IMR-90 (cell line): ENCODE results near the gene WARS2. TPM values are rescaled to one million over a fixed set of nuclear protein-coding genes. Genes with fewer than 3 reads are reported as not detected.

ENCODE experiments used
- ATAC-seq: fragments of 200-7000 bp; cut with Tn5 transposase; 2 replicates; pipeline ENCODE4 v1.9.1; 2020; ENCODE audit warnings: low read depth, mild to moderate bottlenecking, moderate library complexity
- BruUV-seq: library from RNA; stranded (reverse); fragments of 400-500 nt; replicated peaks from 2 replicates; lab custom pipeline; 2021; lab: Mats Ljungman, UMichigan
- CTCF ChIA-PET: fragments of 300-600 bp; formaldehyde crosslinking; extraction: SDS; loops from one replicate; lab custom pipeline; 2021; ENCODE audit warnings: antibody characterized with exemption; lab: Yijun Ruan, JAX
- POLR2A ChIA-PET: fragments of 300-600 bp; sonication (Branson Sonifier 250); formaldehyde crosslinking; loops from one replicate; lab custom pipeline; 2022; ENCODE audit warnings: antibody characterized with exemption; ENCODE audit not compliant: unreplicated experiment; lab: Charles Lee
- DNase-seq: peaks from one replicate; pipeline ENCODE4 v3.0.0; 2013
- H2AFZ ChIP-seq: replicated peaks from 2 replicates; pipeline ENCODE3; 2013; ENCODE audit warnings: low read length, mild to moderate bottlenecking; ENCODE audit not compliant: poor library complexity
- H2AK5ac ChIP-seq: 2 replicates; pipeline ENCODE4 v1.6.1; 2013; ENCODE audit warnings: low read depth, low read length, inconsistent platforms
- H2AK9ac ChIP-seq: replicated peaks from 2 replicates; pipeline ENCODE3; 2013; ENCODE audit warnings: mild to moderate bottlenecking, low read depth, low read length, moderate library complexity; ENCODE audit not compliant: poor library complexity
- H2BK120ac ChIP-seq: 2 replicates; pipeline ENCODE4 v1.6.1; 2013; ENCODE audit warnings: low read depth, low read length, inconsistent platforms
- H2BK15ac ChIP-seq: 3 replicates; pipeline ENCODE4 v1.6.1; 2013; ENCODE audit warnings: low read depth, low read length, inconsistent platforms
- H2BK20ac ChIP-seq: 2 replicates; pipeline ENCODE4 v1.6.1; 2013; ENCODE audit warnings: low read depth, mild to moderate bottlenecking, inconsistent platforms, low read length, moderate library complexity
- H2BK5ac ChIP-seq: 2 replicates; pipeline ENCODE4 v1.6.1; 2013; ENCODE audit warnings: mild to moderate bottlenecking, low read depth, low read length, inconsistent platforms; ENCODE audit not compliant: poor library complexity, severe bottlenecking
- H3K14ac ChIP-seq: replicated peaks from 2 replicates; pipeline ENCODE4 v1.6.1; 2013; ENCODE audit warnings: low read depth, low read length, inconsistent platforms
- H3K18ac ChIP-seq: 2 replicates; pipeline ENCODE4 v1.6.1; 2013; ENCODE audit warnings: low read depth, low read length, control low read depth
- H3K23ac ChIP-seq: 2 replicates; pipeline ENCODE4 v1.6.1; 2013; ENCODE audit warnings: low read depth, low read length, inconsistent platforms
- H3K27ac ChIP-seq: 2 replicates; pipeline ENCODE4 v1.5.1; 2013; ENCODE audit warnings: mild to moderate bottlenecking, control low read depth, low read length; ENCODE audit not compliant: insufficient read depth
- H3K27me3 ChIP-seq: 2 replicates; pipeline ENCODE4 v1.6.1; 2013; ENCODE audit warnings: low read length; ENCODE audit not compliant: control insufficient read depth, insufficient read depth
- H3K36me3 ChIP-seq: 2 replicates; pipeline ENCODE4 v1.6.1; 2013; ENCODE audit warnings: low read length, mixed read lengths; ENCODE audit not compliant: control insufficient read depth, insufficient read depth
- H3K4ac ChIP-seq: 2 replicates; pipeline ENCODE4 v1.6.1; 2013; ENCODE audit warnings: low read depth, low read length, inconsistent platforms
- H3K4me1 ChIP-seq: 2 replicates; pipeline ENCODE4 v1.6.1; 2013; ENCODE audit warnings: low read length, mixed read lengths; ENCODE audit not compliant: control insufficient read depth, insufficient read depth
- H3K4me2 ChIP-seq: 2 replicates; pipeline ENCODE4 v1.6.1; 2013; ENCODE audit warnings: low read depth, mild to moderate bottlenecking, control low read depth, low read length, moderate library complexity
- H3K4me3 ChIP-seq: 2 replicates; pipeline ENCODE4 v1.5.1; 2013; ENCODE audit warnings: low read depth, mild to moderate bottlenecking, control low read depth, low read length, moderate library complexity; ENCODE audit not compliant: insufficient read depth
- H3K56ac ChIP-seq: 2 replicates; pipeline ENCODE4 v1.6.1; 2013; ENCODE audit warnings: low read length, inconsistent platforms; ENCODE audit not compliant: insufficient read depth; ENCODE audit errors: extremely low read depth
- H3K79me1 ChIP-seq, 2 experiments: 2 replicates each; pipeline ENCODE4 v1.6.1; 2013; ENCODE audit warnings: low read length in 2 of 2, inconsistent platforms in 1 of 2, low read depth in 1 of 2
- H3K9ac ChIP-seq: 2 replicates; pipeline ENCODE4 v1.6.1; 2013; ENCODE audit warnings: low read depth, low read length, control low read depth
- H3K9me1 ChIP-seq: 2 replicates; pipeline ENCODE4 v1.6.1; 2013; ENCODE audit warnings: low read length, inconsistent platforms; ENCODE audit not compliant: insufficient read depth
- H3K9me3 ChIP-seq: 2 replicates; pipeline ENCODE4 v1.6.1; 2013; ENCODE audit warnings: low read length; ENCODE audit not compliant: control insufficient read depth, insufficient read depth
- H4K20me1 ChIP-seq: 2 replicates; pipeline ENCODE4 v1.6.1; 2013; ENCODE audit warnings: low read length, inconsistent platforms; ENCODE audit not compliant: insufficient read depth
- H4K5ac ChIP-seq: 2 replicates; pipeline ENCODE4 v1.6.1; 2013; ENCODE audit warnings: mild to moderate bottlenecking, low read depth, low read length, control low read depth
- H4K8ac ChIP-seq, 2 experiments: 2 replicates each; pipeline ENCODE4 v1.6.1; 2013; ENCODE audit warnings: low read depth in 2 of 2, low read length in 2 of 2, control low read depth in 1 of 2, inconsistent platforms in 1 of 2
- H4K91ac ChIP-seq: 2 replicates; pipeline ENCODE4 v1.6.1; 2013; ENCODE audit warnings: low read depth, low read length, inconsistent platforms; ENCODE audit not compliant: insufficient read depth
- BHLHE40 ChIP-seq: fragments of 150-350 bp; IDR thresholded peaks from 2 replicates; pipeline ENCODE4 v1.6.1; 2016; ENCODE audit warnings: mild to moderate bottlenecking, low read depth, low read length
- CEBPB ChIP-seq: IDR thresholded peaks from 2 replicates; pipeline ENCODE4 v1.6.1; 2012; ENCODE audit warnings: low read depth, low read length, improper control_type of control experiment
- CHD1 ChIP-seq: IDR thresholded peaks from 2 replicates; pipeline ENCODE4 v1.6.1; 2012; ENCODE audit warnings: low read depth, low read length, improper control_type of control experiment
- FOS ChIP-seq: fragments of 150-350 bp; IDR thresholded peaks from 2 replicates; pipeline ENCODE4 v1.6.1; 2016; ENCODE audit warnings: low read depth, low read length
- MAFK ChIP-seq: IDR thresholded peaks from 2 replicates; pipeline ENCODE4 v1.6.1; 2012; ENCODE audit warnings: low read depth, low read length, improper control_type of control experiment
- MAZ ChIP-seq: IDR thresholded peaks from 2 replicates; pipeline ENCODE4 v1.6.1; 2012; ENCODE audit warnings: low read depth, mild to moderate bottlenecking, low read length, improper control_type of control experiment, moderate library complexity, borderline replicate concordance
- MXI1 ChIP-seq: IDR thresholded peaks from 2 replicates; pipeline ENCODE4 v1.6.1; 2012; ENCODE audit warnings: low read depth, mild to moderate bottlenecking, low read length, moderate library complexity, borderline replicate concordance
- NFE2L2 ChIP-seq: fragments of 150-350 bp; IDR thresholded peaks from 2 replicates; pipeline ENCODE4 v1.6.1; 2016; ENCODE audit warnings: low read depth, mild to moderate bottlenecking, low read length
- POLR2A ChIP-seq: IDR thresholded peaks from 2 replicates; pipeline ENCODE4 v1.6.1; 2012; ENCODE audit warnings: mild to moderate bottlenecking, low read depth, low read length
- RAD21 ChIP-seq: IDR thresholded peaks from 2 replicates; pipeline ENCODE4 v1.6.1; 2012; ENCODE audit warnings: low read length, improper control_type of control experiment
- RCOR1 ChIP-seq: IDR thresholded peaks from 2 replicates; pipeline ENCODE4 v1.6.1; 2012; ENCODE audit warnings: mild to moderate bottlenecking, low read length, improper control_type of control experiment; ENCODE audit not compliant: insufficient replicate concordance
- RFX5 ChIP-seq: IDR thresholded peaks from 2 replicates; pipeline ENCODE4 v1.8.0; 2012; ENCODE audit warnings: low read depth, mild to moderate bottlenecking, low read length, moderate library complexity
- SMC3 ChIP-seq: fragments of 150-350 bp; IDR thresholded peaks from 2 replicates; pipeline ENCODE4 v1.6.1; 2016; ENCODE audit warnings: low read depth, mild to moderate bottlenecking, antibody characterized with exemption, low read length, moderate library complexity
- WGBS, 2 experiments: methylation state at CpG; one replicate each; pipeline versions ENCODE4 v1.1.5 to v1.1.7; 2013; ENCODE audit warnings: missing lambda C conversion rate in 2 of 2; ENCODE audit not compliant: insufficient read length in 1 of 2; ENCODE audit errors: extremely low coverage in 2 of 2; 5-methylcytosine and 5-hydroxymethylcytosine counted together
- dilution Hi-C: fragments of 300-500 bp; cut with HindIII; formaldehyde crosslinking; loops from one replicate; pipeline ENCODE4 v1.14.3; 2018; ENCODE audit warnings: low sequenced_read_pairs; ENCODE audit not compliant: unreplicated experiment
- in situ Hi-C: fragments of 300-500 bp; cut with MboI; formaldehyde crosslinking; loops from 3 replicates; pipeline ENCODE4 v1.14.3; 2019; ENCODE audit warnings: low sequenced_read_pairs, inconsistent platforms, mixed read lengths
- intact Hi-C: fragments of 100-400 bp; cut with micrococcal nuclease; formaldehyde crosslinking; loops from 2 replicates; pipeline ENCODE4 v1.10.0; 2022
- polyA plus RNA-seq, 3 experiments: library from polyadenylated mRNA; depleted of rRNA; stranded (reverse); fragments of >200 nt; gene quantifications; 2 replicates each; pipeline ENCODE4 v1.2.3, GENCODE V29; 2012; ENCODE audit warnings: low replicate concordance in 1 of 3
- total RNA-seq: library from RNA; depleted of rRNA; stranded (reverse); fragments of >200 nt; gene quantifications from 2 replicates; pipeline ENCODE4 v1.2.3, GENCODE V29; 2012
- TF ChIP-seq, protein P1 (sequence below): fragments of 150-350 bp; IDR thresholded peaks from 2 replicates; pipeline ENCODE4 v1.6.1; 2016; ENCODE audit warnings: low read depth, mild to moderate bottlenecking, low read length, moderate library complexity, borderline replicate concordance
- TF ChIP-seq, protein P2 (sequence below): conservative IDR thresholded peaks from 2 replicates; pipeline ENCODE4 v1.5.1; 2012; ENCODE audit warnings: mild to moderate bottlenecking, low read depth, low read length, improper control_type of control experiment
- TF ChIP-seq, protein P3 (sequence below): fragments of 150-350 bp; IDR thresholded peaks from 2 replicates; pipeline ENCODE4 v1.6.1; 2017; ENCODE audit warnings: mild to moderate bottlenecking, antibody characterized with exemption, low read length, low read depth

WARS2 gene
- total and polyA plus RNA-seq, 2 of the 4 experiments (the other 2 are of a cell fraction): 5.7 to 20.3 TPM

DNA sequence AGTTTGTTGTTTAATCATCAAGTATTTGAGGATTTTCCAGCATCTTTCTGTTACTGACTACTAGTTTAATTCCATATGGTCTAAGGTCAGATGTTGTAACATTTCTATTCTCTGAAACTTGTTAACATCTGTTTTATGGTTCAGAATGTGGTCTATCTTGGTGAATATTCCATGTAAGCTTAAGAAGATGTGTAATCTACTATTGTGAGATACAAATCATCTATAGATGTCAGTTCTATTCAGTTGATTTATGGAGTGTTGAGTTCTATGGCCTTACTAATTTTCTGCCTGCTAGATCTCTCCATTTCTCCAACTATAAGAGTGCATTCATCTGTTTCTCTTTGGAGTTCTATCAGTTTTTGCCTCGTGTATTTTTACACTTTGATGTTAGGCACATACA is 31.5 kb downstream of the WARS2 start:
- no peak overlapping the region for H2BK120ac ChIP-seq
- no peak overlapping the region for H3K18ac ChIP-seq
- ChIA-PET POLR2A (no interaction called here), CTCF (no interaction called here)
- H3K27ac ChIP-seq: no peak overlapping the region
- no peaks in the 10 kb centered on the region for H4K20me1 ChIP-seq
- no peak overlapping the region for H2BK5ac ChIP-seq
- H2AFZ ChIP-seq: no peak overlapping the region
- H2BK15ac ChIP-seq: no peak overlapping the region
- H3K56ac ChIP-seq: no peak overlapping the region
- TF ChIP-seq POLR2A (no peak), CHD1 (no peak), MXI1 (no peak), CEBPB (no peak), MAZ (no peak), NFE2L2 (no peak), BHLHE40 (no peak), RFX5 (no peak), SMC3 (no peak), FOS (no peak), MAFK (no peak), RCOR1 (no peak), RAD21 (no peak)
- TF ChIP-seq, protein P1, sequence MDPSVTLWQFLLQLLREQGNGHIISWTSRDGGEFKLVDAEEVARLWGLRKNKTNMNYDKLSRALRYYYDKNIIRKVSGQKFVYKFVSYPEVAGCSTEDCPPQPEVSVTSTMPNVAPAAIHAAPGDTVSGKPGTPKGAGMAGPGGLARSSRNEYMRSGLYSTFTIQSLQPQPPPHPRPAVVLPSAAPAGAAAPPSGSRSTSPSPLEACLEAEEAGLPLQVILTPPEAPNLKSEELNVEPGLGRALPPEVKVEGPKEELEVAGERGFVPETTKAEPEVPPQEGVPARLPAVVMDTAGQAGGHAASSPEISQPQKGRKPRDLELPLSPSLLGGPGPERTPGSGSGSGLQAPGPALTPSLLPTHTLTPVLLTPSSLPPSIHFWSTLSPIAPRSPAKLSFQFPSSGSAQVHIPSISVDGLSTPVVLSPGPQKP: no peak
- TF ChIP-seq, protein P2, sequence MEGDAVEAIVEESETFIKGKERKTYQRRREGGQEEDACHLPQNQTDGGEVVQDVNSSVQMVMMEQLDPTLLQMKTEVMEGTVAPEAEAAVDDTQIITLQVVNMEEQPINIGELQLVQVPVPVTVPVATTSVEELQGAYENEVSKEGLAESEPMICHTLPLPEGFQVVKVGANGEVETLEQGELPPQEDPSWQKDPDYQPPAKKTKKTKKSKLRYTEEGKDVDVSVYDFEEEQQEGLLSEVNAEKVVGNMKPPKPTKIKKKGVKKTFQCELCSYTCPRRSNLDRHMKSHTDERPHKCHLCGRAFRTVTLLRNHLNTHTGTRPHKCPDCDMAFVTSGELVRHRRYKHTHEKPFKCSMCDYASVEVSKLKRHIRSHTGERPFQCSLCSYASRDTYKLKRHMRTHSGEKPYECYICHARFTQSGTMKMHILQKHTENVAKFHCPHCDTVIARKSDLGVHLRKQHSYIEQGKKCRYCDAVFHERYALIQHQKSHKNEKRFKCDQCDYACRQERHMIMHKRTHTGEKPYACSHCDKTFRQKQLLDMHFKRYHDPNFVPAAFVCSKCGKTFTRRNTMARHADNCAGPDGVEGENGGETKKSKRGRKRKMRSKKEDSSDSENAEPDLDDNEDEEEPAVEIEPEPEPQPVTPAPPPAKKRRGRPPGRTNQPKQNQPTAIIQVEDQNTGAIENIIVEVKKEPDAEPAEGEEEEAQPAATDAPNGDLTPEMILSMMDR: no peak
- TF ChIP-seq, protein P3, sequence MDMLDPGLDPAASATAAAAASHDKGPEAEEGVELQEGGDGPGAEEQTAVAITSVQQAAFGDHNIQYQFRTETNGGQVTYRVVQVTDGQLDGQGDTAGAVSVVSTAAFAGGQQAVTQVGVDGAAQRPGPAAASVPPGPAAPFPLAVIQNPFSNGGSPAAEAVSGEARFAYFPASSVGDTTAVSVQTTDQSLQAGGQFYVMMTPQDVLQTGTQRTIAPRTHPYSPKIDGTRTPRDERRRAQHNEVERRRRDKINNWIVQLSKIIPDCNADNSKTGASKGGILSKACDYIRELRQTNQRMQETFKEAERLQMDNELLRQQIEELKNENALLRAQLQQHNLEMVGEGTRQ: no peak
- H3K4me2 ChIP-seq: no peak overlapping the region
- no peak for DNase-seq
- intact Hi-C loops: no loop called here
- no peak overlapping the region for H3K14ac ChIP-seq
- H3K23ac ChIP-seq: no peak overlapping the region
- H2BK20ac ChIP-seq: no peak overlapping the region
- no peak overlapping the region for H3K4ac ChIP-seq
- H2AK5ac ChIP-seq: no peak overlapping the region
- H4K91ac ChIP-seq: no peak overlapping the region
- dilution Hi-C loops: no loop called here
- no peak overlapping the region for H2AK9ac ChIP-seq
- H3K36me3 ChIP-seq: no peaks in the 10 kb centered on the region
- H3K9me1 ChIP-seq: no peaks in the 10 kb centered on the region
- no peak overlapping the region for H3K9ac ChIP-seq
- no CpG with 5 or more reads among the region's 1 CpG for WGBS, 2 experiments
- no peaks in the 10 kb centered on the region for H3K4me1 ChIP-seq
- BruUV-seq: no TSS peak
- no peaks in the 10 kb centered on the region for H3K79me1 ChIP-seq
- no peak overlapping the region for H3K4me3 ChIP-seq
- H3K27me3 ChIP-seq: no peaks in the 10 kb centered on the region
- no peak overlapping the region for H4K5ac ChIP-seq
- H4K8ac ChIP-seq: no peak overlapping the region
- in situ Hi-C loops: no loop called here
- no peaks in the 10 kb centered on the region for H3K9me3 ChIP-seq
- ATAC-seq: no peak
